ENCODE data around the gene NVL. TPM values are rescaled to one million over a fixed set of nuclear protein-coding genes. Genes with fewer than 3 reads are reported as not detected.

The NVL gene
- total RNA-seq, 4 donors from 2014 or later, result 35.9 to 52.3 (median 40.5) TPM

GRCh38 chr1:224219011-224219611 is 110.9 kb downstream of the NVL start:
- in situ Hi-C loops (cut with MboI; ENCODE audit: low pct_ligation_motif_present in 1 of 4, low pct_unique_long_range_greater_than_20kb in 1 of 4, low sequenced_read_pairs in 3 of 4) (no loop called here), intact Hi-C loops (cut with DNase I; ENCODE audit: low total_unique reads) (no loop called here)
- no peak for TF ChIP-seq POLR2AphosphoS5 (IDR thresholded peaks at IDR 0.05)
- TF ChIP-seq CTCF (IDR thresholded peaks at IDR 0.05), result no peak
- TF ChIP-seq EP300 (IDR thresholded peaks at IDR 0.05; ENCODE audit: low read depth), result no peak
- TF ChIP-seq POLR2A (IDR thresholded peaks at IDR 0.05), result no peak
- H3K27ac ChIP-seq, result no peak overlapping the region
- no peaks in the 10 kb centered on the region for H3K36me3 ChIP-seq
- no peak for DNase-seq
- H3K9me3 ChIP-seq, result no peaks in the 10 kb centered on the region
- 80 to 91% methylated on average over 1 to 5 of the region's 5 CpGs for WGBS, 2 donors (ENCODE audit: low coverage in 1 of 2)
- no peak overlapping the region for H3K4me3 ChIP-seq
- H3K27me3 ChIP-seq, result no peaks in the 10 kb centered on the region
- peaks cover 0 to 9% (median 3%) of the 10 kb centered on the region in 4 donors for H3K4me1 ChIP-seq

GRCh38 chr1:224217655-224218623 is 112.0 kb downstream of the NVL start:
- DNase-seq, result no peak
- Histone ChIP-seq H3K9me3 (no peaks in the 10 kb centered on the region), H3K4me1 (peaks cover 0 to 11% (median under 1%) of the 10 kb centered on the region in 4 donors), H3K27ac (no peak overlapping the region), H3K27me3 (no peaks in the 10 kb centered on the region), H3K4me3 (no peak overlapping the region), H3K36me3 (no peaks in the 10 kb centered on the region)
- TF ChIP-seq CTCF (IDR thresholded peaks at IDR 0.05) (no peak), POLR2AphosphoS5 (IDR thresholded peaks at IDR 0.05) (no peak), POLR2A (IDR thresholded peaks at IDR 0.05) (no peak), EP300 (IDR thresholded peaks at IDR 0.05; ENCODE audit: low read depth) (no peak)
- 81 to 88% methylated on average over 6 to 11 of the region's 11 CpGs for WGBS, 2 donors (ENCODE audit: low coverage in 1 of 2)
- in situ Hi-C loops (cut with MboI; ENCODE audit: low pct_ligation_motif_present in 1 of 4, low pct_unique_long_range_greater_than_20kb in 1 of 4, low sequenced_read_pairs in 3 of 4) (no loop called here), intact Hi-C loops (cut with DNase I; ENCODE audit: low total_unique reads) (no loop called here)

- Histone ChIP-seq H3K36me3 (no peaks in the 10 kb centered on the region), H3K27ac (no peak overlapping the region), H3K4me3 (no peak overlapping the region), H3K4me1 (peaks cover 0 to 23% (median 8%) of the 10 kb centered on the region in 4 donors), H3K9me3 (no peaks in the 10 kb centered on the region), H3K27me3 (no peaks in the 10 kb centered on the region)
- in situ Hi-C loops (cut with MboI; ENCODE audit: low pct_ligation_motif_present in 1 of 4, low pct_unique_long_range_greater_than_20kb in 1 of 4, low sequenced_read_pairs in 3 of 4) (no loop called here), intact Hi-C loops (cut with DNase I; ENCODE audit: low total_unique reads) (no loop called here)
- no peak for TF ChIP-seq POLR2A (IDR thresholded peaks at IDR 0.05)
- TF ChIP-seq EP300 (IDR thresholded peaks at IDR 0.05; ENCODE audit: low read depth), result no peak
- no peak for TF ChIP-seq CTCF (IDR thresholded peaks at IDR 0.05)
- TF ChIP-seq POLR2AphosphoS5 (IDR thresholded peaks at IDR 0.05), result no peak
- WGBS, 2 donors (ENCODE audit: low coverage in 1 of 2), result 89 to 96% methylated on average over 5 to 8 of the region's 8 CpGs
- no peak for DNase-seq
Measured at GRCh38 chr1:224216382-224216781, 113.6 kb downstream of the NVL start.

GRCh38 chr1:224213438-224214119 is 116.4 kb downstream of the NVL start:
- peak; percentile 8 for DNase-seq
- intact Hi-C loops (cut with DNase I; ENCODE audit: low total_unique reads), result no loop called here
- no peak overlapping the region for H3K4me3 ChIP-seq
- H3K4me1 ChIP-seq, result peaks cover 0 to 28% (median 12%) of the 10 kb centered on the region in 4 donors
- WGBS, 2 donors (ENCODE audit: low coverage in 1 of 2), result 45% methylated on average over 4 of the region's 4 CpGs; no CpG with 5 or more reads in 1 of the 2 donors
- no peak for TF ChIP-seq POLR2AphosphoS5 (IDR thresholded peaks at IDR 0.05)
- TF ChIP-seq POLR2A (IDR thresholded peaks at IDR 0.05), result no peak
- in situ Hi-C loops (cut with MboI; ENCODE audit: low pct_ligation_motif_present in 1 of 4, low pct_unique_long_range_greater_than_20kb in 1 of 4, low sequenced_read_pairs in 3 of 4), result no loop called here
- H3K9me3 ChIP-seq, result no peaks in the 10 kb centered on the region
- H3K27me3 ChIP-seq, result no peaks in the 10 kb centered on the region
- no peak overlapping the region for H3K27ac ChIP-seq
- H3K36me3 ChIP-seq, result no peaks in the 10 kb centered on the region
